Activated CD4-positive, alpha-beta T cell treated with anti-CD3 and anti-CD28 coated beads, Interleukin-2, amount 50 U/mL, for 1 hour (primary cell): ENCODE data around the gene TAX1BP3.
A peak's percentile ranks its signal among the peaks of the same experiment; 100 is the strongest.

ENCODE experiments used
- DNase-seq: peaks from one replicate; pipeline ENCODE4 v3.0.0-alpha.2; 2020

TAX1BP3 gene

DNA sequence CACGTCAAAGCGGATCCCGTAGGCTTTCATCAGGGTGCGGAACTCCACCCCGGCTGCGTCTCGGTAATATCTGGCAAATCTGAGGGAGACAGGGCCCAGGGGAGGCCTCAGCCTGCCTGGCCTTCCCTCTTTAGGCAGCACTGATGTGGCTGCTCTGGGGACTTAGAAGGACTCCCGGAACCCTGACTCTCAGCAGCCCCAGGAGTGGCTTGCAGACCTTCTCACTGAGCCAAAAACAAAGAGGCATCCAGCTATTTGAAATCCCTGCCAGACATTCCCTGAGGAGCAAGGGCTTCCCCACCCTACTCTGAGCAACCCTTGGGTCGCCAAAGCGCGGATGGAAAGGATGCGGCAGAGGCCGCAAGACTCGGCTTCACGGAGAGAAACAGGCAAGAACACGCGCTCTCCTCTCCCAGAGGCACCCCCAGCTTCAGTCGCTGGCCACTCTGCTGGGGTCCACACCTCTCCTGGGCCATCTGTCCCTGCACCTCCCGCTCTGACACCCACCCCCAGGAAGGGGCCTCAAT, 19.7 kb upstream of the TAX1BP3 start:
- DNase-seq: no peak

DNA sequence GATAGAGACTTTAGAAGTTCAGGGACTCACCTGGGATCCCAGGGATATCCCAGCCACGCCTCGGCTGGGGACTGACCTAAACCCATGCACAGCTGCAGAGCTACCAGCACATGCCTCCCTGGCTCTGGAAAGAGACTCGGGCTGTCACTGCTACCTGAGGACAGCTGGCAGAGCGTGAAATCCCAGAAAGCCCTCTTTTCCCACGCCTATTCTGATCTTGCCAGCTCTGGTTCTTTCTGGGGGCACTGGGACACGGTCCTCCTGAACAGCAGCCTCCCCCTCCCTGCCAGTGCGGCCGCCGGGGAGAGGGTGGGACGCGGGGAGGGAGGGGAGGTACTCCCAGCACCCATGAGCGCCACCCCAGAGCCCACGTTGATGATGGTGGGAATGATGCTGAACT, 16.8 kb upstream of the TAX1BP3 start:
- no peak for DNase-seq

DNA sequence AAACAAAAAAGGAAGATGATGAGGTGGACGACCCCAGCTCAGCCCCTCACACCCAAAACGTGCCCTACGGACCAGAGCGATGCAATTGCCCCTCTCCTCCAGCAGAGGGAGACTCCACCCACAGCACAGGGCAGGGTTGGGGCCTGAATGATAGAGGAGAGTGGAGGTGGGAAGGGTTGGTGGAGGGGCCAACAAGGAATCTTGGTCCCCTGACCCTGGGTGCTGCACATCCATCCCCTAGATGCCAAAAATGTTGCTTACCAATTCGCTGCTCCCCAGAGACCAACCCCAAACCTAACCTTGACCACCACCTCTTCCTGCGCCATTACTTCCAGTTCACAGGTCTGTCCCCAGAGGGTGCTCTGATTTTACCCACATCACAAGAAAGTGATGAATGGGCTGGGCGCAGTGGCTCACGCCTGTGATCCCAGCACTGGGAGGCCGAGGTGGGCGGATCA, 14.7 kb upstream of the TAX1BP3 start:
- DNase-seq: peak; percentile 55

DNA sequence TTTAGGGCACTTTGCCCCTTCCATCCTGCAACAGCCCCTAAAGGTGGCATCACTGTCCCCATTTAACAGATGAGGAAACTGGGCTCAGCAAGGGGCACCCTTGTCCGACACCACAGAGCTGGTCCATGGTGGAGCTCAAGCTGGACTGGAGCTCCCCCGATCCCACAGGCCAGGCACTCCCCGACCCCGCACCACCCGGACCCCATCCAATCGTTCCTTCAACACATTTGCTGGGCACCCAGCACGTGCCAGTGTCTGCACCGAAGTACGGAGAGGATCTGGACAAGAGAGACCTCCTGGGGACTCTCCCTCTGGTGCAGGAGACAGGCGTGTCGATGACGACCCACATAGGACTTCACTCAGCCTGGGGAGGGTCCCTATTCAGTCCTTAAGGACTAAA, 13.7 kb upstream of the TAX1BP3 start:
- DNase-seq: no peak

DNA sequence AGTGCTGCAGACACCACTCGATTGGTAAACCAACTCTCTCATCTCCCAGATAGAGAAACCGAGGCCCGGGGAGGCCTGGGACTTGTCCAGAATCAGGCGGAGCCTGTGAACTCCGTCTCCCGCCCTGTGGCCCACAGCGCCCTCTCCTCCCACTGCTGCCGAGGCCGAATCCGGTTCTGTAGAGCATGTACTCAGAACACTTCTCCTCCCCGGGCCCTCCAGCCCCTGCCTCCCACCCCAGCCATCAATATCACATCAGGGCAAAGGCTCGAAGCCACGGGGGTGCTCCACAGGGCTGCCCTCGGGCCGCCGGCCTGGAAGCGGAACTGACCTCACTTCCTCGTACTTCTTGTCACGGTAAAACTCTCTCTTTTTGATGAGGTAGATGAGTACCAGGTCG, 13.2 kb upstream of the TAX1BP3 start:
- no peak for DNase-seq

DNA sequence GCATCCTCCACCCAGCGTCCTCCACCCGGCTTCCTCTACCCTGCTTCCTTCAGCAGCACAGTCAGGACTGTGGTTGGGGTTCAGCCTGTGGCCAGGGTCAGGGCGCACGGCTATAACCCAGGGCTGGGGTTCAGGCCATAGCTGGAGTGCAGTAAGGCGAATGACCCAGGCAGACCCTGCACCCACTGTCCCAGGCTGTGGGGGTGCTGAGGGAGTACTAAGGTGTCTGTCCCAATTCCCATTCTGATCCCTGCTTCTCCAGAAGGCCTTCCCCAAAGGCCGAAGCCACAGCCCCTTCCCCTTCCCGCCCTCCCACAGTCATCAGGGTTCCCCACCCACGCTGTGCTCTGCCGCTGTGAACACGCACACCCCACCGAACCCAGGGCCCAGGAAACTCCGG, 12.7 kb upstream of the TAX1BP3 start:
- DNase-seq: no peak

DNA sequence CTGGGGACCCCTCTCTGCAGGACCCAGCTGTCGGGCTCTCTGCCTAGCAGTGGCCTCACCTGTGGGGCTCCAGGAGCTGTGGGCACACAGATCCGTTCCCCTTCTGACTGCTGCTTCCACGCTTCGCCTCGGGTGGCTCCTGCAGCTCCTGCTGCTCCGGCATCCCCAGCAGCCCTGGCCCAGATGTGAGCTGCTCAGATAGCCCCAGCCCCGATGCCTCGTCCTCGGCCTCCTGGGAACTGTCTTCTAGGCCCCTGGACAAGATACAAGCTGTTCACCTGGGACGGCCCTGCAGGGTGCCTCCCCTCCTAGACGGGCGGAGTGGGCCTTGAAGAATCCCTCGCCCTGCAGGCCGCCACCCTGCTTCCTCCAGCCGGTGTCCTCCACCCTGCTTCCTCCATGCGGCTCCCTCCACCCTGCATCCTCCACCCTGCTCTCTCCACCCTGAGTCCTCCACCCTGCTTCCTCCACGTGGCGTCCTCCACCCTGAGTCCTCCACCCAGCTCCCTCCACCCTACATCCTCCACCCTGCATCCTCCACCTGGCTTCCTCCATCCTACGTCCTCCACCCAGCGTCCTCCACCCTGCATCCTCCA, 11.3 kb upstream of the TAX1BP3 start:
- DNase-seq: no peak

DNA sequence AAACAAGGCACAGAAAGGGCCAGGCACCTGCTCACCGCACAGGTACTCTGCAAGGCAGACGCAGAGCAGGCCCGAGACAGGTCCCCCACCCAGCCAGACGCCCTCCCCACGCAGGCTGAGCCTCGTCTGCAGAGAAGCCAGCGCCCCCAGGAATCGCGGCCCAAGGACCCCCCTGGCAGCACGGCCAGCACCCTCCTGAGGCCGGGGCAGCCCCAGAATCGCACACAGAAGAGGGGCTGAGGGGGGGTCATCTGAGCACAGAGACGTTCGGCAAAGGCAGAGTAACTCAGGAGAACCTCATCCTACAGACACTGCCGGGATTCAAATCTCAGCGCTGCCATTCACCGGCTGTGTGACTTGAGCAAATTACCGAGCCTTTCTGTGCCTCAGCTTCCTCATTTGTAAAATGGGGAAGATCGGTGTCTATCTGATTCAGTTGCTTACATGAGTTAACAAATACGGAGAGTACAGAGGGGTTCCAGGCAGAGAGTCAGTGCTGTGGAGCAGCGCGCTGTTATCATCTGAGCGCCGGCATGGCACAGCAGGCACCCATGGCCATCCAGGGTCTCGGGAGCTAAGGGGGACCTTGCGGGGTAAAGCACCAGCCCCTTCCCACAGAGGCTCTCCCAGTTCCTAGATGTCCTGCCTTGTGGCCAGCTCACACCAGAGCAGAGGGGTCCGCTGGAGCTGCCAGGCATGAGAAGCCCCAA, 10.6 kb upstream of the TAX1BP3 start:
- DNase-seq: no peak

DNA sequence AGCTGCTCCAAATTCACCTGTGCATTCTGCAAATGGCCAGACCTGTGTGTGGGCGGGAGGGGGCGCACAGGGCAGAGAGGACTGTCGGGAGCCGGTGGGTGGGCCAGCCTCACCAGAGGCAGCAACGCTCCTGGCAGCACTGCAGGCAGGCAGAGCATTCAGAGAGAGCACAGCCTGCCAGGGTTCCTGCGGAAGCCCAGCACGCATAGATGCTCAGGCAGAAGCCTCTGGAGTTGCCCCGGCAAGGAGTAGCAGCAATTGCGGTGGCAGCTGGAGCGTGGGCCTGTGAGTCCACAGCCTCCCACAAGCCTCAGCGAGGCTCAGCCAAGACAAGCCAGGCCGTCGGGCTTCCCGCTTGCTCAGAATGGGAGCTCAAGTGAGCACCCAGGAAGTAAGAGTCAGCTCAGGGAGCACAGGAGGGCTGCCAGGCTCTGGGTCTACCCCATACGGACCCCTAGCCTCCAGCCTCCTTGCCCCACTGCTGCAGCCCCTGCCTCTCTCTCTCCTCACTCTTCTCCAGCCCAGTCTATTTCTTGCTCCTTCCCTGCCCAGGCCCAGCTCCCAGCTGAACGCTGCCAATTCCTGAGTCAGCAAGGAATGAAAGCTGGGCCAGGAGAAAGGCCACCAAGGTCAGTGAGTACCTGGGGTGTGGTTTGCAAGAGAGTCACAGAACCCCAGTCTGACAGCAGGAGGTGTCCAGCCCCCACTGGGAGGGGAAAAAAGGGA, 9.9 kb upstream of the TAX1BP3 start:
- no peak for DNase-seq

DNA sequence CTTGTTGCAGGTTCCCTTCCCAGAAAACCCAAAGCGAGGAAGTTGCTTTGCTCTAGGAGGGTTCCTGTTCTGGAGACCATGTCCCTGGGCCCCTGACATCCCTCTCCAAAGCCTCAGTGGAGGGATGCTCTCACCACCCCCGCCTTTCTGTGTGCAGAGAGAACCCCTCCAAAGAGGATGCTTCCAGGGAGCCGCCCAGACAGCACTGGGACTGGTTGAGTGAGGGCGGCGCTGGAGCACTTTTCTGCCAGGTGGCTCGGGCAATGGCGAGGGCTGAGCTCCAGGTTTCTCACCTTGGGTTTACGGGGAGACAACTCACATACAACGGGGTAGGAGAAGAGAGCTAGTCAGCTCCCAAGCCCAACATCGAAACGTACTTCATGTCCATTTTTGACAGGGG, 7.5 kb upstream of the TAX1BP3 start:
- DNase-seq: no peak

DNA sequence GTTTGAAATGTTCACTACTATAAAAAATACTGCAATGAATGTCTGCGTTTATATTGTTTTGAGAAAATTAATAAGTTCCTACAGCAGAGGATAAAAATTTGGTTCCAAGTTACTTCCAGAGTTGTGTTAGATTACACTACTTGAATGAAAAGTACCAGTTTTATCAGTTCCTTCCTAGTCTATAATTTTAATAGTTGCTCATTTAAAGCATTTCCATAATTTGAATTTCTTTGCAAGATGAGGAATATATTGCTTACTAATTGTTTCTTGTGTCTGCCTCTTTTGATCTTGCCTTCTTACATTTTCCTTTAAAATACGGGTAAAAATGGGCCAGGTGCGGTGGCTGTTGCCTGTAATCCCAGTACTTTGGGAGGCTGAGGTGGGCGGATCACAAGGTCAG, 4.2 kb upstream of the TAX1BP3 start:
- DNase-seq: no peak

DNA sequence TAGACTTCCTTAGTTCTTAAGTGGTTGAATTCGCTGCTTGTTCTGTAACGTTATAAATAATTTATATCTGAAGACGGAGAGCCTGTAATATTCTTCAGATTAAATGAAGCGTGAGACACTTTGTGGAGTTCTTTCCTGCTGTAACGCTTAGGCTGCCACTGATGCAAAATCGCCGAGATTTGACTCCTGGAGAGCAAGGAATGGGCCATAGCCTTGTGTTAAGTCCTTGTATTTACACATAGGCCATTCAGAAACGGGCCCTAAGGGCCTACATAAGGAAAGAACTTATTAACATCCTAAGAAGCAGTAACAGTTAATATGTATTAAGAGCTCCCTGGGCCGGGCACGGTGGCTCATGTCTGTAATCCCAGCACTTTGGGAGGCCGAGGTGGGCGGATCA, 1.2 kb upstream of the TAX1BP3 start:
- DNase-seq: no peak

DNA sequence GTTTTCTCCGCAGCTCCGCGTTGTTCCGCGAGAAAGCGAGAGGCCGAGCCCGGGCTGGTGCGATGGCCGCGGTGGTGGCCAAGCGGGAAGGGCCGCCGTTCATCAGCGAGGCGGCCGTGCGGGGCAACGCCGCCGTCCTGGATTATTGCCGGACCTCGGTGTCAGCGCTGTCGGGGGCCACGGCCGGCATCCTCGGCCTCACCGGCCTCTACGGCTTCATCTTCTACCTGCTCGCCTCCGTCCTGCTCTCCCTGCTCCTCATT, 638 bp upstream of the TAX1BP3 start:
- DNase-seq: no peak

DNA sequence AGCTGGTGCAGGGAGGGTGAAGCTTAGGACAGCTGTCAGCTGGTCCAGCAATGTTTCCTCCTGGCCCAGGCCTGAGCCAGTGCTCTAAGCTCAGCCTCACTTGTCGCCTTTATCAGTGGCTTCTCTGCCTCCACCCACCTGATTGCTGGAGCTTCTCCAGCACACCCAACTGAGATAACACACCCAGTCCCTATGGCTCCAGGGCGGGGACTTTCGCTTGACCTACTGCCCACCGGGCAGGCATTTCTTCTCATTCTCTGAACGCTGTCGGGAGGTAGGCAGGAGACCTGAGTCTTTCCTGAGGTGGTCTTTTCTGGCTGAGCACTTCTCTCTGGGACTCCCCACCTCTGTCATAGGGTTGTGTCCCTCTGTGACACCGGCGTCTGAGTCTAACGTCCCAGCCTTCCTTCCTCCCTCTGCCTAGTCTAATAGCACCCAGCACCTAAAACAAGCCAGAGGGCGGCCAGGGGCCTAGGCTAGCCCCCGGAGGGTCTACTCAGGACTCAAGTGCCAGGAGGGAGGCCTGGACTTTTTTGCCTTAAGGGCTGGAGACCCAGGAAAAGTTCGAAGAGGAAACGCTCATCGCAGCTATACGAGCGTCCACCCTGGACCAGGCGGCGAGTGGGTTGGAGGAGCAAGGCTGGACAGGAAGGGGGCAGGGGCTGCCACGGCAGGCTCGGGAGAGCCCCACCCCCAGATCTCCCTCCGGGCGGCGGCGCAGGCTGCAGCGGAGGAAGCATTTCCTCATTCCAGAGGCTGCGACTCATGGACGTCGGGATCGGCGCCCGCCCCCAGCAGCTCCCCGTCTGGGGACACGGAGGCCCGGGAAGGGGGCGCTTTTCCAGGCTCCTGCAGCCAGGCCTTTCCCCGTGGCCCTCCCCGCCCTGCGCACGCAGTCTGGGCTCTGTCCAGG, 756 bp downstream of the TAX1BP3 start:
- no peak for DNase-seq

DNA sequence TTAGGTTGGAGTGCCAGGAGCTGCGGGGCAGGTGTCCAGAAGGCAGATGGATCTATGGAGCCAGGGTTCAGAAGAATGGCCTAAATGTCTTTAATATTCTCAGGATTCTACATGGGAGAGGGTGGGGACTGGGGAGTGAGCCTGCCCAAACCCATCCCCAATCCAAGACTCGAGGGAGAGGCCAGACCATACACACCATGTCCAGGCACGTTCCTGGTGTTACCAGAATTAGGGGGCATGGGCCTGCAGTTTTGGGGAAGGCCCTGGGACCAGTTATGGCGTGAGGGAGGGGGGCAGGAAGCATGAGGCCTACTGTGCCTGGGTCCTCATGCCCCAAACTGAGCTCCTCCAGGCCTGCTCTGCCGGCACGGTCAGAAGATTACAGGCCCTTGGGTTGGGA, 1.9 kb downstream of the TAX1BP3 start:
- DNase-seq: no peak

DNA sequence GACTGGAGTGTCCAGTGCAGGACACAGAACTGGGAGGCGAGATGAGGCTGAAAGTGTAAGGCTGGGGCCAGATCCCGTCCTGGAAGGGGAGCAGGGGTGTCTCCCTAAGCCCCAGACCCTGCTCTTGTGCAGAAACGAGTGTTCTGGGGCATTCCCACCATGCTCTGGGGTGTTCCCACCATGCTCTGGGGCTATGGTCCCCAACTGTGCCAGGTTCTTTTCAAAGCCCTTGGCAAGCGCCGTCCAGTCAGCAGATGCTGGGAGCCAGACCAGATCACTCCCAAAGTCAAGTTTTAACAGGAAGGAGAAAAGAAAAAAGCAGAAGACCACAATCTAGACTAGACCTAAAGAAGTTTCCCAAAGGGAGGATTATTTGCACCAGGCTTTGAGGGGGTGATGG, 2.5 kb downstream of the TAX1BP3 start:
- DNase-seq: no peak

DNA sequence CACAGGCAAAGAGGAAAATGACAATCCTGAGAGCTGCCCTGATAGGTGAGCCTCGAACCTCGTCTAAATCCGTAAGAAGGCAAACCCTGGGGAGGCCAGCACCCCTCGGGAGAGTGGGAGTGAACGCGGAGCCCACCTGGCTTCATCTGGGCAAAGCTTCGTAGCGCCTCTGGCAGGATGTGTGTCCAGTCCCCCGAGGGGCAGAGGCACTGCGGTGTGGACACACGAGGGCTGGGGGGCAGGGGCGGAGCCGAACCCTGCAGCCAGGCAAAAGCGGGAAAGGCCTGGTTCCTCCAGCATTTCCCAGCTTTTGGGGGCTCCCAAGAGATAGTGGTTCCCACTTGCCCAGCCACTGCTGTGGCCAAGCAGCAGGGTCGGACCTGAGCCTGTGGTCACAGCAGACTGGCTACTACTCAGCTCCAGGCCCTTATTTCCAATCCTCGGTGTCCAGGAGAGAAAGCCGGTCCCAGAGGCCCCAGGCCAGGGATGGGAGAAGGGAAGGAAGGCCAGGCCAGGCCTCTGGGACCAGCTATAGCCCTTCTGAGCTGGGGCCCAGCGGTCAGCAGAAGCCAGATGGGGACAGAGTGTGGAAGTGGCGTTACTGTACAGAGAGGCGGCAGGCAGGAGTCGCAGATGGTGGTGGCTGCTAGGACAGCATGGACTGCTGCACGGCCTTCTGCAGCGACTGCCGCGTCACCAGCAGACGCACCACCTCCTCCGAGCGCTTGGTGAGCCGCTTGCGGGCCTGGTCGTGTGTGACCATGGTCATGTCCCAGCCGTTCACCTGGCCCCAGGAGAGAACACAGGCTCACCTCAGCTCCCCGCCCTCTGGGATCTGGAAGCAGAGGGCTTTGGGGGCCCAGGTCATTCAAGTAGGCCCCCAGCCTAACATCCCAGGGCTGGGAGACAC, 5.0 kb downstream of the TAX1BP3 start:
- DNase-seq: no peak

DNA sequence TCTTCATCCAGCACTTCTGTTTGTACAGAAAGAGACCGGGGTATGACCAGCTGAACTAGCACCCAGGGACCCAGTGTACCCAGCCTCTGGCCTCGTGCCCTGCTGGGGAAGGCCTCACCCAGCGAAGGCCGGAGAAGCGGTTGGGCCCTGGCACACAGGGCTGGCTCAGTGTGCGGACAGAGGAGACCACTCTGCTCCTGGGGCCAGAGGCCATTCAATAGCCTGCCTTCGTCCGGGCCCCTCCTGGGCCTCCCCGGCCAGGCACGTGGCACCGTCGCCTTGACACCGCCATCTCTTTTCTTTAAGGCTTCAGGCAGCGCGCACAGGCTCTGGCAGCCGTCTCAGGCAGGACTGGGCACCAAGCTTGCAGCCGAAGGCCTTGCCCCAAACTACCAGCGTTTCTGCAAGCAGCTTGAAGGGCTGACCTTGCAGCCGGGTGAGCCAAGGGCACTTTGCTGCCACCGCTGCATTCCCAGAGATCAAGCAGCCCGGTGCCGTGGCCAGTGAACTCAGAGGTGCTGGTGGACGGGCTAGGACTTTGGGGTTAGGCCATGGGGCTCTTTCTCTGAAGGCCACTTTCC, 8.0 kb downstream of the TAX1BP3 start:
- DNase-seq: no peak

DNA sequence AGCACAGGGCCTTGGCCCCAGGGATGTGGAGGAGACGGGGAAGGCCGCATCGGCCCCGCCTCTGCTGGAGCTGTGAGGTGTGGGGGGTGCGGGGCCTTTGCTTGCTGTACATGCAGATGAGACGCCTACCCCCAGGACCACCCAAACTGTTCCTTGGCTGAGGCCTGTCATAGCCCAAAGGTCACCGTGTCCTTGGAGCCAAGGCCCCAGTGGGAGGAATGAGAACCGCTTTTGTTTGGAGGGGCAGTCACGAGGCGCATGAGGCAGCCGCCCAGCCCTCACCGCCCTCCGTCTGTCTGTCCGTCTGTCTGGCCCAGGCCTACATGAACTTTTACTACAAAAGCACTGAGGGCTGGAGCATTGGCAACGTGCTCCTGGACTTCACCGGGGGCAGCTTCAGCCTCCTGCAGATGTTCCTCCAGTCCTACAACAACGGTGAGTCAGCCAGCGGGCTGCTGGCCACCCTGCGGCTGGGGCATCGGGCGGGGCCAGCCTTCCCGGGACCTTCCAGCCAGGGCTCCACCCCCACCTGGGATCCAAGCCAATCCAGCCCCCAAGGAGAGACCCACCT, 8.8 kb downstream of the TAX1BP3 start:
- DNase-seq: no peak

DNA sequence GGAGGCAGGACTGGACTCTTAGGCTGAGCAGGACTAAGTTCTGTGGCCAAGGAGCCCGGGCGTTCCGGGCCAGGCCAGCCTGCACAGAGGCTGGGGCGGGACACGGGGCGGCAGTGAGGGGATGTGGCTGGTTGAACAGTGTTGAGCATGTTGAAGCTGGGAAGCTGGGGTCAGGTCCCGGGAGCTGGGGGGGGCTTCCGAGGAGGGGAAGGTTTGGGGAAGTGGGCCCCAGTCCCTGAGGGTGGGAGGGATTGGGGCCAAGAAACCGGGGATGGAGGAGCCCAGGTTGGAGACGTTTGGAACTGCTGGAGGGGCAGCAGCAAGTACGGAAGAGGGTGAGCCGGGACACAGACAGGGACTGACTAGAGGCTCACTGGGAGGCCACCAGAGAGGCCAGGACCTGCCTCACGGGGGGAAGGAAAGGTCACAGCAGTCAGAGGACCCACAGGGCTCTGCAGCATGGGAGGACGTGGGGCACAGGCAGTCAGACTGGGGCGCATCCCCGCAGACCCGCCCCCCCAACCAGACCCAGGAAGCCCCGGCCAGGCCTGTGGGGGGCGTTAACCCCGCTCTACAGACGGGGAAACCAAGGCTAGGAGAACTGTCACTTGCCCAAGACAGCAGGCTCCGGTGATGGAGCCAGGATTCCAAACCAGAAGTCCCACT, 9.5 kb downstream of the TAX1BP3 start:
- DNase-seq: no peak
